ENCODE results near the gene IL1RAPL1. TPM values are rescaled to one million over a fixed set of nuclear protein-coding genes. Genes with fewer than 3 reads are reported as not detected.

Gene IL1RAPL1
- total RNA-seq, 2 experiments from 2014 or later = not detected

DNA sequence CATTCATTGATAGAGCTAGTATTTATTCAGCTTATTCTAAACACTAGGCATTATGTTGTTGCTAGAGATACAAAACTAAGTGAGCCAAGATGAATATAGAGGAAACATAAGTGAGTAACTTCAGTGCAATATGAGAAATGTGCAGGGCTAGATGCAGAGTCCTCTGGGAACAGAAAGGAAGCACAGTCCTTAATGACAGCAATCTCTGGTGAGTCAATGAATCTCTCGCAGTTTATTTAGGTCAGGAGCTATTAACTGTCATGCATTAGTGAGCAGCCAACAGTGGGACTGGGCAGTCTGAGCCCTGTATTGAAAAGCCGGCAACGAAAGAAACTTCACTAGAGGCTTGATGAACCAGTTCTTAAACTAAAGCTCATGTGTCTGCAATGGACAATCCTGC lies 1030.0 kb downstream of the IL1RAPL1 start:
- no peak overlapping the region for H3K27ac ChIP-seq (ENCODE audit: low read depth in 1 of 2, low read length in 2 of 2)
- H3K36me3 Mint-ChIP-seq (ENCODE audit: low read depth) = no peaks in the 10 kb centered on the region
- no peak overlapping the region for H3K4me3 ChIP-seq (ENCODE audit: low read length)
- ATAC-seq (ENCODE audit: poor library complexity) = no peak
- DNase-seq = no peak
- H3K36me3 ChIP-seq (ENCODE audit: insufficient read depth, low read length) = no peaks in the 10 kb centered on the region
- POLR2A ChIA-PET = no interaction called here
- intact Hi-C loops (cut with DNase I, micrococcal nuclease) = no loop called here
- H3K9me3 ChIP-seq (ENCODE audit: control insufficient read depth in 1 of 2, insufficient read depth in 1 of 2, low read length in 2 of 2) = no peaks in the 10 kb centered on the region
- H3K27ac Mint-ChIP-seq = no peak overlapping the region
- H3K4me1 ChIP-seq (ENCODE audit: insufficient read depth, low read length) = no peaks in the 10 kb centered on the region
- H3K4me3 Mint-ChIP-seq = no peak overlapping the region
- H3K27me3 ChIP-seq (ENCODE audit: control insufficient read depth in 1 of 2, insufficient read depth in 2 of 2, low read length in 2 of 2) = no peaks in the 10 kb centered on the region
- TF ChIP-seq, protein P1, sequence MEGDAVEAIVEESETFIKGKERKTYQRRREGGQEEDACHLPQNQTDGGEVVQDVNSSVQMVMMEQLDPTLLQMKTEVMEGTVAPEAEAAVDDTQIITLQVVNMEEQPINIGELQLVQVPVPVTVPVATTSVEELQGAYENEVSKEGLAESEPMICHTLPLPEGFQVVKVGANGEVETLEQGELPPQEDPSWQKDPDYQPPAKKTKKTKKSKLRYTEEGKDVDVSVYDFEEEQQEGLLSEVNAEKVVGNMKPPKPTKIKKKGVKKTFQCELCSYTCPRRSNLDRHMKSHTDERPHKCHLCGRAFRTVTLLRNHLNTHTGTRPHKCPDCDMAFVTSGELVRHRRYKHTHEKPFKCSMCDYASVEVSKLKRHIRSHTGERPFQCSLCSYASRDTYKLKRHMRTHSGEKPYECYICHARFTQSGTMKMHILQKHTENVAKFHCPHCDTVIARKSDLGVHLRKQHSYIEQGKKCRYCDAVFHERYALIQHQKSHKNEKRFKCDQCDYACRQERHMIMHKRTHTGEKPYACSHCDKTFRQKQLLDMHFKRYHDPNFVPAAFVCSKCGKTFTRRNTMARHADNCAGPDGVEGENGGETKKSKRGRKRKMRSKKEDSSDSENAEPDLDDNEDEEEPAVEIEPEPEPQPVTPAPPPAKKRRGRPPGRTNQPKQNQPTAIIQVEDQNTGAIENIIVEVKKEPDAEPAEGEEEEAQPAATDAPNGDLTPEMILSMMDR (IDR thresholded peaks at IDR 0.05) = no peak
- H3K9me3 Mint-ChIP-seq = peaks cover 5% of the 10 kb centered on the region
- no peaks in the 10 kb centered on the region for H3K4me1 Mint-ChIP-seq (ENCODE audit: low read depth)
- no peaks in the 10 kb centered on the region for H3K27me3 Mint-ChIP-seq
- CTCF ChIA-PET = no interaction called here

DNA sequence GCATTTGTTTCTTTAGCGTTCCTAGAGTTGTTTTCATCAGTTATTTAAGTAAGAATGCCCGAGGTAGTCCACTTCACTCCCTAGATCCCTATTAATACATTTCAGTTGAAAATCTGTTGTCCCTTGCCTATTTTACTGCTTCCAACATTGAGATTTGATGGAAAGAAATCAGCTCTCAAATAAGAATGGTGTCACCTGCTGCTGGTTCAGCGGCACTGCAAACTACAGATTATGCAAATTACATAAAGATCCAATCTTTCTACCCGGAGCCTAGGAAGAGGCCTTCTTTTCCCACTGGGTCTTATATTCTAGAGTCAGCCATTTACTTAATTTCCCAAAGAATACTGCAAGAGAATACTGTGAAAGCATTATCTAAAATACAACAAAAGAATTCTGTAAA lies 1030.5 kb downstream of the IL1RAPL1 start:
- intact Hi-C loops (cut with DNase I, micrococcal nuclease) = no loop called here
- no peaks in the 10 kb centered on the region for H3K27me3 Mint-ChIP-seq
- Histone ChIP-seq H3K27me3 (ENCODE audit: control insufficient read depth in 1 of 2, insufficient read depth in 2 of 2, low read length in 2 of 2) (no peaks in the 10 kb centered on the region), H3K36me3 (ENCODE audit: insufficient read depth, low read length) (no peaks in the 10 kb centered on the region), H3K4me3 (ENCODE audit: low read length) (no peak overlapping the region), H3K4me1 (ENCODE audit: insufficient read depth, low read length) (no peaks in the 10 kb centered on the region), H3K27ac (ENCODE audit: low read depth in 1 of 2, low read length in 2 of 2) (no peak overlapping the region), H3K9me3 (ENCODE audit: control insufficient read depth in 1 of 2, insufficient read depth in 1 of 2, low read length in 2 of 2) (no peaks in the 10 kb centered on the region)
- peaks cover 5% of the 10 kb centered on the region for H3K9me3 Mint-ChIP-seq
- CTCF ChIA-PET = no interaction called here
- TF ChIP-seq, protein P1 (IDR thresholded peaks at IDR 0.05) = no peak
- DNase-seq (no peak), ATAC-seq (ENCODE audit: poor library complexity) (no peak)
- H3K36me3 Mint-ChIP-seq (ENCODE audit: low read depth) = no peaks in the 10 kb centered on the region
- no peak overlapping the region for H3K27ac Mint-ChIP-seq
- POLR2A ChIA-PET = no interaction called here
- no peak overlapping the region for H3K4me3 Mint-ChIP-seq
- no peaks in the 10 kb centered on the region for H3K4me1 Mint-ChIP-seq (ENCODE audit: low read depth)

DNA sequence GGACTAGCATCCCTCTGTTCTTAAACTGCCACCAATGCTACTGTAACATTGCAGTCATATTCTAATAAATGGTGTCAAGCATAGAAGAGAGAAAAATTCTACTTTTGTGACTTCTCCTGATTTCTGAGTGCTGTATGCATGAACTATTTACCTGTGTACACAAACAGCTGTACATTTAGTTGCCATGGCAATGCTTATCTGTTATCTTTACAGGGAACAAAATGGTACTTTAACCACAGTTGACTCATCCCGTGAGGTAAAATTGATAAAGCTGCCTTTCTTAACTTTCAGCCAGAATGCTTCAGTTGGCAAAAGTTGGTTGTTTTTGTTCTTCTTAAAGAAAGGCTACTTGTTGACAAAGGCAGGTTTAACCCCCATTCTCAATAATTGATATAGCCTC lies 1040.6 kb downstream of the IL1RAPL1 start:
- H3K27me3 ChIP-seq (ENCODE audit: control insufficient read depth in 1 of 2, insufficient read depth in 2 of 2, low read length in 2 of 2) = no peaks in the 10 kb centered on the region
- ATAC-seq (ENCODE audit: poor library complexity) = no peak

More for the DNA sequence above, 1040.6 kb downstream of the IL1RAPL1 start:
- Mint-ChIP-seq H3K4me1 (ENCODE audit: low read depth) (no peaks in the 10 kb centered on the region), H3K9me3 (no peaks in the 10 kb centered on the region), H3K36me3 (ENCODE audit: low read depth) (no peaks in the 10 kb centered on the region), H3K27ac (no peak overlapping the region), H3K4me3 (no peak overlapping the region), H3K27me3 (no peaks in the 10 kb centered on the region)
- POLR2A ChIA-PET = no interaction called here
- H3K4me3 ChIP-seq (ENCODE audit: low read length) = no peak overlapping the region
- no peak overlapping the region for H3K27ac ChIP-seq (ENCODE audit: low read depth in 1 of 2, low read length in 2 of 2)
- H3K9me3 ChIP-seq (ENCODE audit: control insufficient read depth in 1 of 2, insufficient read depth in 1 of 2, low read length in 2 of 2) = no peaks in the 10 kb centered on the region
- CTCF ChIA-PET = no interaction called here
- H3K36me3 ChIP-seq (ENCODE audit: insufficient read depth, low read length) = no peaks in the 10 kb centered on the region
- TF ChIP-seq, protein P1 (IDR thresholded peaks at IDR 0.05) = no peak
- no peaks in the 10 kb centered on the region for H3K4me1 ChIP-seq (ENCODE audit: insufficient read depth, low read length)
- intact Hi-C loops (cut with DNase I, micrococcal nuclease) = no loop called here
- no peak for DNase-seq

All from CD4-positive, alpha-beta T cell (primary cell).